ENCODE data around the gene PARD6G.

DNA sequence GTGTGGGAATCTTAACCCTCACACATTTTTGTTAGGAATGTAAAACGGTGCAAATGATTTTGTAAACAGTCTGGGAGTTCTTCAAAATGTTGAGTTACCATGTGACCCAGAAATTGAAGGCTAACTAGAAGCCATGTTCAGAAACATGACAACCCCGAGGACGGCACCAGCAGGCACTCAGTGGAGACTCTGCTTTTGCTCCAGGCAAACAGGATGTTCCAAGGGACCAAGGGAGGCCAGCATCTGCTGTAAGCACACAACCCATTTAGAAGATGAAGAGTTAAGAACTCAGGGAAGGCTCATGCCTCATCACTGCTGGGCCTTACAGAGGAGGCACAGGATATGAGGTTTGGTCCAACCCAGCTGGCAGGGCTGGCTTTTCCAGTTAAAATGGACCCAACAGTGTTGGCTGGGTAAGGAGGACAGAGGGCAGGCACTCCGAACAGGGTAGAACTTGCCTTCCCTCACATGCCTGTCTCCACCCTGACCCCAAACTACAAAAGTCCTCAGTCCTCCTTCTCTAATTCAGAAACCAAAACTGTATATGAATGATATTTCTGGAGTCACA is 23.6 kb downstream of the PARD6G start:
- TF ChIP-seq, protein P1, sequence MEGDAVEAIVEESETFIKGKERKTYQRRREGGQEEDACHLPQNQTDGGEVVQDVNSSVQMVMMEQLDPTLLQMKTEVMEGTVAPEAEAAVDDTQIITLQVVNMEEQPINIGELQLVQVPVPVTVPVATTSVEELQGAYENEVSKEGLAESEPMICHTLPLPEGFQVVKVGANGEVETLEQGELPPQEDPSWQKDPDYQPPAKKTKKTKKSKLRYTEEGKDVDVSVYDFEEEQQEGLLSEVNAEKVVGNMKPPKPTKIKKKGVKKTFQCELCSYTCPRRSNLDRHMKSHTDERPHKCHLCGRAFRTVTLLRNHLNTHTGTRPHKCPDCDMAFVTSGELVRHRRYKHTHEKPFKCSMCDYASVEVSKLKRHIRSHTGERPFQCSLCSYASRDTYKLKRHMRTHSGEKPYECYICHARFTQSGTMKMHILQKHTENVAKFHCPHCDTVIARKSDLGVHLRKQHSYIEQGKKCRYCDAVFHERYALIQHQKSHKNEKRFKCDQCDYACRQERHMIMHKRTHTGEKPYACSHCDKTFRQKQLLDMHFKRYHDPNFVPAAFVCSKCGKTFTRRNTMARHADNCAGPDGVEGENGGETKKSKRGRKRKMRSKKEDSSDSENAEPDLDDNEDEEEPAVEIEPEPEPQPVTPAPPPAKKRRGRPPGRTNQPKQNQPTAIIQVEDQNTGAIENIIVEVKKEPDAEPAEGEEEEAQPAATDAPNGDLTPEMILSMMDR (IDR thresholded peaks at IDR 0.05; ENCODE audit: low read length), result no peak
- no peak for TF ChIP-seq EZH2 (IDR thresholded peaks at IDR 0.05; ENCODE audit: borderline replicate concordance, low read length)

All from OCI-LY1 (cell line).